ENCODE measurements around the gene ISL2.

GRCh38 chr15:76336254-76337058 lies at the start of gene ISL2:
- TF ChIP-seq CTCF (conservative IDR thresholded peaks at IDR 0.05; ENCODE audit: low read depth, low read length) (no peak), RFX5 (IDR thresholded peaks at IDR 0.05; ENCODE audit: low read depth, low read length) (no peak), POLR2A (IDR thresholded peaks at IDR 0.05; ENCODE audit: low read depth, low read length) (peak; percentile 89), CHD1 (IDR thresholded peaks at IDR 0.05; ENCODE audit: low read depth, low read length) (no peak), NFE2L2 (IDR thresholded peaks at IDR 0.05; ENCODE audit: low read depth, low read length) (no peak), MXI1 (IDR thresholded peaks at IDR 0.05; ENCODE audit: borderline replicate concordance, low read depth, low read length) (0 out of 2 replicates have a peak, but pooled peaks have one; percentile 42), USF2 (IDR thresholded peaks at IDR 0.05; ENCODE audit: low read depth, low read length) (no peak), CEBPB (IDR thresholded peaks at IDR 0.05; ENCODE audit: low read depth, low read length) (peak; percentile 94), MAZ (IDR thresholded peaks at IDR 0.05; ENCODE audit: borderline replicate concordance, low read depth, low read length) (peak; percentile 80; the same call in 1 of the 2 replicates), RCOR1 (IDR thresholded peaks at IDR 0.05; ENCODE audit: insufficient replicate concordance, low read length) (no peak), ELK1 (IDR thresholded peaks at IDR 0.05; ENCODE audit: borderline replicate concordance, low read depth, low read length) (no peak), RAD21 (IDR thresholded peaks at IDR 0.05; ENCODE audit: low read length) (no peak), SMC3 (IDR thresholded peaks at IDR 0.05; ENCODE audit: low read depth, low read length) (no peak), BHLHE40 (IDR thresholded peaks at IDR 0.05; ENCODE audit: low read depth, low read length) (no peak)
